Stimulated activated CD4-positive, alpha-beta T cell treated with anti-CD3 and anti-CD28 coated beads, Interleukin-4, amount 100 ng/mL, for 24 hours (primary cell): Measurements from ENCODE around the gene SYNE4.

ENCODE experiments used
- DNase-seq: peaks from one replicate; pipeline ENCODE4 v3.0.0-alpha.2; 2020

The SYNE4 gene

GRCh38 chr19:36023432-36023831 is 14.8 kb upstream of the SYNE4 start:
- DNase-seq: no peak

DNA sequence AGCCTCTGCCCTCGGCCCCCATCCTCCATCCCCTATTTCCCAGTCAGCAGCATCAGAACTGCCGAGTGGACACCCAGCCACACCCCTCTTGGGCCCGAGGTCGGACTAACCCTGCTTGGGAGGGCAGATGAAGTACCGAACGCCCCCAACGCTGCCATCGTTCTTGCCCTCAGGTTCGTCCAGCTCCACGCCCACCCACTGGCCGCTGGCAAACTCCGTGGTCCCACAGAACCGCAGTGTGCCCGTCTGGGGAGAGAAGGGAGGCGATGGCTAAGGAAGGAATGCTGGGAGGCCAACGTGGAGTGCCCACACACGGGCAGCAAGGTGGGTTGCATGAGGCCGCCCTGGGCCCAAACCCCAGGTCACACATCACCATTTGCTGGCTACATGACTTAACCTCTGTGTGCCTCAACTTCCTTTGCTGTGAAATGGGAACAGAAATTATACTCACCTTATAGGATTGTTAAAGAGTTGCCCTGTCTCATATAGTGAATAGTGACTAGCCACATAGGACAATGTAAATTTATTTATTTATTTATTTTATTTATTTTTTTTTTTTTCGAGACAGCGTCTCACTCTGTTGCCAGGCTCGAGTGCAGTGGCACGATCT is 10.6 kb upstream of the SYNE4 start:
- no peak for DNase-seq

GRCh38 chr19:36014012-36014924 is 5.7 kb upstream of the SYNE4 start, which contains the start of gene ALKBH6:
Gene ALKBH6 (minus strand): TSS chr19:36014213. CDS start chr19:36013397, 816 bp downstream.
- peak; percentile 100 for DNase-seq

DNA sequence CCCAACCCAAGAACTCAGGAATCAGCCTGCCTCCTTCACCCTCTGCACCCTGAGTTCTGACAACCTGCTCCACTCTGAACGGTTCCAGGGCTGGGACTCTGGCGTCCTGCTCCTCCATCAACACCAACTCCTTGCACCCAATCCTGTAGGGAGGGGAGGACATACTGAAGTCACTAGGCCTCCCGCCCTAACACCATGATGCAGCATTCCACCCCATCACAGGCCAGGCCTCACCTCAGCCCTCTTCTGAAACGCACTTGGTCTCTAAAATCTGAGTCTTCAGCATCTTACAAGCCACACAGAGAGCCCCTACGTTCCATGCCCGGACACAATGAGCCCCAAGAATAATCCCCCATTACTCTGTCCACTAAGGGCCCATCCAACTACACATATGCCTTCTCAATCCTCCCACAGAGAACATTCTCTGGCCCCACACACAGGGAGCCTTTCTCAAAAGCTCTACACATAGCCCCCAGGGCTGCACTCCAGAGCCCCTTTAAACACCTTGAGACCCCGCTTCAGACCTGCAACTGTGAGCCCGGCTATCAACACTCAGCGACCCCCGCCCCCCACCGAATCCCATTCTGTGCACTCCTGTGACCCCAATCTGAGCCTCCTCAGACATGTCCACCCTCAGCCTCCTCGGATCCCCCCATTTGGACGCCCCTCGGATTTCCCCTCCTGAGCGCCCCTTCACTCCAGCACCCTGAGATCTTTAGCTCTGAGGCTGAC is 4.8 kb upstream of the SYNE4 start:
- no peak for DNase-seq

- DNase-seq: no peak
These were observed 1.8 kb upstream of the SYNE4 start for GRCh38 chr19:36010402-36010801.

- DNase-seq: no peak
These were observed 1.2 kb upstream of the SYNE4 start for GRCh38 chr19:36009633-36010379.

DNA sequence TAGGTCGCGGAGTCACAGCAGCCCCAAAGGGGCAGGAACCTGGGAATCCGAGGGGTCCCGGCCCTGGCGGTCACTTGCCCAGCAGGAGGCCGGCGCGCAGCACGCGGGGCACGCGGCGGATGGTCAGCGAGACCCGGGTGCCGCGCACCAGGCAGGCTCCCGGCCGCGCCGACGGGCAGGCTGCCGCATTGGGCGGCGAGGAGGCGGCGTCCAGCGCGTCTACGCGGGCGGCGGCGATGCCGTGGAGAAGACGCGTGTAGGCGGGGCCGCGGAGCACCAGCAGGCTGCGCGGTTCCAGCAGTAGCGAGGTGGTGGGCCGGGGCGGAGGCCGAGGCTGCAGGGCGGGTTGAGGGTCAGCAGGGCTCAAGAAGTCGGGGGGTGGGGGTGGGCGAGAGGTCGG is 607 bp upstream of the SYNE4 start:
- peak; percentile 55 for DNase-seq

GRCh38 chr19:36006955-36007354 is 1.7 kb downstream of the SYNE4 start:
- no peak for DNase-seq

DNA sequence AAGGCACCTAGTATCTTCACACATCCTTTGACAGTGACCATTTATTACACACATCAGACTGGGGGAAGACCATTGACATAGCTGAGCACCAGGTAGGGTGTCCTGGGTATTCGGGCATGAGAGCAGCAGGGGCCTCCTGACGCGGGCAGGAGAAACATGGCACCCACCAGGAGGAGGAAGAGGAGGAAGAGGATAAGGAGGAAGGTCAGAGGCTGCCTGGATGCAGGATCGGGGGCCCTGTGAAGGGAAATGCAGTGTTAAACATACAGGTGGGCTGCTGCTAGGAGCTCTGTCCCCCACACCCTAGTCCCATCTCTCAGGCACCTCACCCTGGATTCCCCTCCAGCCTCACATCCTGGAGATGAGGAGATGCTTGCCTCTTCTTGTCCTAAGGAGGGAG is 5.3 kb downstream of the SYNE4 start:
- no peak for DNase-seq

DNA sequence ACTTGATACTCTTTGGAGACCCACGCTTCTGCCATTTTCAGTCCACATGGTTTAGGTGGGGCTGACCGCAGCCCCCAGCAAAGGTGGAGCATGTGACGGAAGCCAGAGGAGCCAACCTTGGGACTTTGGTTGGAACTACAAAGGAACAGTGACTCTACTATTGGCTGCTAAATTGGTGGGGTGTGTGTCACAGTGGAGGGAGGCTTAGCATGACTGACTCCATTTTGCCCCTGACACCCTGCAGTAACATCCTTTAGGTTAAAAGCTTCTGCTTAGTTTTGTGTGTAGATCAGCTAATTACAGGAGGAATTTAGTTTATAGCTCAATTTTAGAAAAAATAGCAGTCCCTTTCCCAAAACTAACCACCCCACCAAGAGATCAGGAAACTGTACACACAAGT is 7.0 kb downstream of the SYNE4 start:
- no peak for DNase-seq

DNA sequence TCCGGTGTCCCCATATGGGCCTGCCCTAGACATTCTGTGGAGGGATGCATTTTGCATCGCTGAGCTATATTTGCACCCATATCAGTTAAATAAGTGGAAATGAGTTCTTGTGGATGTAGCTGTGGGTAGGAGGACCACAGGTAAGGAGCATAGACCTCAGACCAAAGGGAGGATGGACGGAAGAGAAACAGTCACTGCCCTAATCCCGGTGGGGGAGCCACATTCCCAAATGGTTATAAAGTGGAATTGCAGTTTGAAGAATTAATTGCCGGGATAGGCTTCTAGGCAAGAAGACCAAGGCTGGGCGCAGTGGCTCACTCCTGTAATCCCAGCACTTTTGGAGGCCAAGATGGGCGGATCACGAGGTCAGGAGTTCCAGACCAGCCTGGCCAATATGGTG is 11.8 kb downstream of the SYNE4 start:
- no peak for DNase-seq

DNA sequence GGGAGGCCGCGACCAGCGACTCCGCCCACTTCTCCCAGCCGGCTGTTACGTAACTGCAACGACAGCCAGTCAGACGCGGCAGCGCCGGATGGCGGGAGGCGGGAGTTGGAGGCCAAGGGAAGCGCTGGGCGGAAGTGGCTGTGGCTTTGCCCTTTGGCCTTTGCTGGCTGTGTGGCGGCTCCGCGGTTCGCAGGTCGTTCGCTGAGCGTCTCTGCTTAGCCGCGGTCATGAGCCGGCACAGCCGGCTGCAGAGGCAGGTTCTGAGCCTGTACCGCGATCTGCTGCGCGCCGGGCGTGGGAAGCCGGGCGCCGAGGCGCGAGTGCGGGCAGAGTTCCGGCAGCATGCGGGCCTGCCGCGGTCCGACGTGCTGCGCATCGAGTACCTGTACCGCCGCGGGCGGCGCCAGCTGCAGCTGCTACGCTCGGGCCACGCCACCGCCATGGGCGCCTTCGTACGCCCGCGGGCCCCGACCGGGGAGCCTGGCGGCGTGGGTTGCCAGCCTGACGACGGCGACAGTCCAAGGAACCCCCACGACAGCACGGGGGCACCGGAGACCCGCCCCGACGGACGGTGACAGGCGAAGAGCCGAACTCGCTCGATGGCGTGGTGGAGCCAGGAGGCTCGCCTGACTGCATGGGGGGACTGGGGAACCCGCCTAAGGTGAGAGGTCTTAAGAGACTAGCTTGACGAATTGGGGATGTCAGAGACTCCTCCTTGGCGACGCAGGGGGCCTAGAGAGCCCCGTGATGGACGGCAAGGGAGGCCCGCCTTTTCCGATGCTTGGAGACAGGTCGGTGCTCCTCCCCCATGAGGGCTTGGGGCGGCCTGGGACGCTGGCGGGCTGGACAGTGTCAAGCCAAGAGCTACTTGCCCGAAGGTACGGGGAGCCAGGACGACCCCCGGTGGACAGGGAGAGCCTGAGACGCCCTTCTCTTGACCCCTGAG is 13.3 kb downstream of the SYNE4 start, which contains the start of gene SDHAF1:
SDHAF1 (plus strand) TSS at position 141 of the 946 bp plus-strand sequence; CDS start at position 228, 87 bp downstream.
- DNase-seq: peak; percentile 96

DNA sequence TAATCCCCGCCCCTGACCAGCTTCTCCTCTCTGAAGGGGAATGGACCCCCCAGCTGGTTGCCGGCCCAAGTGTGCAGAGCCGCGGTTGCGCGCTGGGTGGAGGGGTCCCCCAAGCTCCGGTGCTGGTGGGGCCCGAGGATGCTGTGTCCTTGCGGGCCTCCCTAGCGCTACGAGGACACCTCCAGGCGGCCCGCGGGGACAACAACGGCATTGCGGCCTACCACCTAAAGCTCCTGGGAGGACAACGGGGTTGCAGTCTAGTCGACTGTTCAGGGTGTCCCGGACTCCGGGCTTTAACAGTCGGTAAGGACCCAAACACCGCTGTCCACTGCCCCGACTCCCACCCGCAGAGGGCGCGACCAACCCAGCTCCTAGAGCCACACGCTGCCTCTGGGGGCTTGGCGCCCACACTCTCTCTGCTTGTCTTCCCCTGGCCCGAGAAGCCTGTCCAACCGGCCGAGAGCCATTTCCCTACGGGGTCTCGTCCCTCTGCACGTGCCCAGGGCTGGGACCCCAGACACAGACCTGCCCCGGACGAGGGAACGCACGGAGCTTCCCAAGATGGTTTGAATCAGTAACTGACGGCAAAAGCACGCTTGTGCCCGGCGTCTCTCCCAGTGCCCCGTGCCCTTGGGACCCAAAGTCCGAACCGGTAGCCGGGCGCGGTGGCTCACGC is 14.6 kb downstream of the SYNE4 start:
- no peak for DNase-seq

DNA sequence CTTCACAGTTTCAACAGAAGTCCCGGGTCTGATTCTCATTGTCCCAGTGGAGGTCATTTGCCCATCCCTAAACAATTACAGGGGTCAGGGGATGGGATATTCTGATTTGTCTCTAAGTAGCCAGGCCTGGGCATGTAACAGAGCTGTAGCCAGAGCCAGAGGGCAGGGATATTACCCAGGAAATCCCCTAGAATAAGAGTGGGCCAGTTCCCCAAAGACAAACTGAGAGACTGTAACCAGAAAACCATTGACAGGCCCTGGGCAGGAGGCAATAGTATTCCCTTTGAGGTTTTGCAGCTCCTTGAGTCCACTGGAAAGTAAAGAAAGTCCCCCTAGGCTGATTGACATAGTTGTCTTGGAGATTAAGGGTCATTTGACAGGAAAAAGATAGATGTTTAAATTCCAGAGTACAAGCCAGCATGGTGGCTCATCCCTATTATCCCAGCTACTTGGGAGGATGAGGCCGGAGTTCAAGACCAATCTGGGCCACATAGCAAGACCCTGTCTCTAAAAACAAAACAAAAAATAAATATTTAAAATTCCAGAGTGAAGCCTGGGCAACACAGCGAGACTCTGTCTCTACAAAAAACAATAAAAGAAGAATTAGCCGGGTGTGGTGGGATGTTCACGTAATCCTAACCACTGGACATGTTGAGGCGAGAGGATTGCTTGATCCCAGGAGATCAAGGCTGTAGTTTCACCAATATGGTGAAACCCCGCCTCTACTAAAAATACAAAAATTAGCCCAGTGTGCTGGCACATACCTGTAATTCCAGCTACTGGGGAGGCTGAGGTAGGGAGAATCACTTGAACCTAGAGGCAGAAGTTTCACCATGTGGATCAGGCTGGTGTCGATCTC is 15.5 kb downstream of the SYNE4 start:
- no peak for DNase-seq

DNA sequence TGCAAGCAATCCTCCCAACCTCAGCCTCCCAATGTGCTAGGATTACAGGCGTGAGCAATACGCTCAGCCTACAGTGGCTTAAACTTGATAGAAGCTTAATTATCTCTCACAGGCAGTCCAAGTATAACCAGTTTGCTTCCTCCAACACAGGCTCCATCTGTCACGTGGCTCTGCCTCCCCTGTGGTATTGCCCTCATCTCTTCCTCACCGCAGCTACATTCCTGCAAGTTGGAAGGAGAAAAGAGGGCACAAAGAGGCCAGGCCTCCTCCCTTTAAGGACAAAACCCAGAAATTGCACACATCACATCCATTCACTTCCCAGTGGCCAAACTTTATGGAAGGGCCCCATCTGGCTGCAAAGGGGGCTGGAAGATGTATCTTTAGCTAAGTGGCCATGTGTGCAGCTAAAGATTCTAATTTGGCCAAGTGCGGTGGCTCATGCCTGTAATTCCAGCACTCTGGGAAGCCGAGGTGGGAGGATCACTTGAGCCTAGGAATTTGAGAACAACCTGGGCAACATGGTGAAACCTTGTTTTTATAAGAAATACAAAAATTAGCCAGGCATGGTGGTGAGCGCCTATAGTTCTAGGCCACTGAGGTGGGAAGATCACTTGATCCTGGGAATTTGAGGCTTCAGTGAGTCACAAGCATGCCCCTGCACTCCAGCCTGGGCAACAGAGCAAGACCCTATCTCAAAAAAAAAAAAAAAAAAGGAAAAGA is 16.7 kb downstream of the SYNE4 start:
- no peak for DNase-seq

DNA sequence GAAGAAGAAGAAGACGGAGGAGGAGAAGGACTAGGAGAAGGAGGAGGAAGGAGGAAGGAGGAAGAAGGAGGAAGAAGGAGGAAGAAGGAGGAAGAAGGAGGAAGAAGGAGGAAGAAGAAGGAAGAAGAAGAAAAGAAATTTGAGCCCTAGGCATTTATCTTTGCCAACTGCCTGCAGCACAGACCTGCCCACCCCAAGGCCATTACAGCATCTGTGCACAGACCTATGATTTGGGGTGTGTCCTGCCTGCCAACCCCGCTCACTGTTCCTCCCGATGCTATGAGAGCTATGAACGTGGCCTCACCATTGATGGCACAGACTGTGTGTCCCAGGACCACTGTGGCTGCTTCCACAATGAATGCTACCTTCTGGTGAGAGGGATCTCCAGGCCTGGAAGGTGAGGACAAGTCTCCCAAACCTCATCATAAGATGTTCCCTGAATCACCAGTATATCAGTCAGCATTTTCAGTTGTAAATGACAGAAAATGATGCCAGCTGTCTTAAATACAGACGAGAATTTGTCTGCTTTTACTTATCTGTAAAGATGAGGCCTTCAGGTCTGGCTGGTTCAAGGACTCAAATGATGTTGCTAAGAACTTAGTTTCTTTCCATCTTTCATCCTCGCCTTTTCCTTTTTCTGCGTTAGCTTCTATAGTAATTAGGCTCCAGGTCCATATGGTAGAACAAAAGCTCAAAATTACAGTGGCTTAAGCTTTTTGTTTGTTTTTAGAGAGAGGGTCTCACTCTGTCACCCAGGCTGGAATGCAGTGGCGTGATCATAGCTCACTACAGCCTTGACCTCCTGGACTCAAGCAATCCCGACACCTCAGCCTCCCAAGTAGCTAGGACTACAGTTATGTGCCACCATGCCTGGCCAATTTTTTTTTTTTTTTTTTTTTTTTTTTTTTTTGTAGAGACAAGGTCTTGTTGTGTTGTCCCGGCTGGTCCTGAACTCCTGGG is 17.6 kb downstream of the SYNE4 start:
- no peak for DNase-seq

DNA sequence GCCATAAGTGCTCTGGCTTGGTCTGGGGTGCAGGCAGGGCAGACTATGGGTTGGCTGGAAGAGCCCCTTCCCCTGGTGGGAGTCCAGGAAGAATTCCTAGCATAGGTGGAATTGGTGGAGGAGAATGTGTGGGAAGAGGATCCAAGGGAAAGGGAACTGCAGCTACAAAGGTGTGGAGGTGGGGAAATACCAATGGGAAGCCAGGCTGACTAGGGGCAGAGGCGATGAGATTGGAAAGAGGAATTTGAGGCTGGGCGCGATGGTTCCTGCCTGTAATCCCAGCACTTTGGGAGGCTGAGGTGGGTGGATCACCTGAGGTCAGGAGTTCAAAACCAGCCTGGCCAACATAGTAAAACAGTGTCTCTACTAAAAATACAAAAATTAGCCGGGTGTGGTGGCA is 18.5 kb downstream of the SYNE4 start:
- DNase-seq: no peak

DNA sequence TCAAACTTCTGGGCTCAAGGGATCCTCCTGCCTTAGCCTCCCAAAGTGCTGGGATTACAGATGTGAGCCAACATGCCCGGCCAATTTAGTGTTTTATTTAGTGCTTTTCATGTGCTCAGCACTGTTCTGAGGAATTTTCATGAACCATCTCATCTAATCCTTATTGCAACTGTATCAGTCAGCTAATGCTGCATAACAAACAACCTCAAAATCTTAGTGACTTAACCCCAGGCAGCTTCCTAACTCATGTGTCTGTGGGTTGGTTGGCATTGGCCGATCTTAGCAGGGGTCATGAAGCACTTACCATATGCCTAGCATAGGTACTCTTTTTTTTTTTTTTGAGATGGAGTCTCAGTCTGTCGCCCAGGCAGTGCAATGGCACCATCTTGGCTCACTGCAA is 19.8 kb downstream of the SYNE4 start:
- DNase-seq: no peak
